IPS DF 19.7 (cell line): Measurements from ENCODE around the gene C1orf174.
A peak's percentile ranks its signal among the peaks of the same experiment; 100 is the strongest.

Experiments used
- DNase-seq: peaks from one replicate; pipeline ENCODE4 v3.0.0-alpha.2; 2013; ENCODE audit warnings: low read depth, low spot score

Gene C1orf174

DNA sequence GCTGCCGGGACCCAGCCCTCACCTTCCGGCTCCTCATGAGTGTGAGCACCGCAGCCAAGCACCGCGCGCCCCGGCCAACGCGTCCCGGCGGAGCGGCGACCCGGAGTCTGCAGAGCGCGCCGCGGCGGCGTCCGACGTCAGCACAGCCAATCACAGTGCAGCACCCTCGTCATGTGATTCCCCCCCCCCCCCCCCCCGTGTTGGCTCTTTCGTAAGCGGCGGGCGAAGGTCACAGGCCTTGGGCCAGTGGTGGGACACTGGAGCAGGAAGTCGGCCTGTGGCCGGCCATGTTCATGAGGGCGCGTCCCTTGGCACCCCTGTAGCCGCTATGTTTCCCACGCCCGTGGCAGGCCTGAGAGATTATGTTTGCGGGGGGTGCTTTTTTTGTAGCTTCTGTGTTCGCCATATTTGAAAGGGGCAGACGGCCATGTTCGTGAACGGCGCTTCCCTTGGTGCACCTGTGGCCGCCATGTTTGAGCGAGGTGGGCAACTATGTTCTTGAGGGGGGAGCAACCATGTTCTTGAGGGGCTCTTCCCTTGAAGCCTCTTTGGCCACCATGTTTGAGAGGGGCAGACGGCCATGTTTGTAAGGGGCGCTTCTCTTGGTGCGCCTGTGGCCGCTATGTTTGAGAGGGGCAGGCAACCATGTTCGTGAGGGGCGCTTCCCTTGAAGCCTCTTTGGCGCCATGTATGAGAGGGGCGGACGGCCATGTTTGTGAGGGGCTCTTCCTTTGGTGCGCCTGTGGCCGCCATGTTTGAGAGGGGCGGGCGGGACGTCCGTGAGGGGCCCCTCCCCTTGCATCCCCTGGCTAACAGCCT is at the start of gene C1orf174:
TSS of gene C1orf174 (minus strand) at position 123 of the 819 bp plus-strand sequence. CDS start at position 37, 86 bp downstream.
- peak; percentile 90 for DNase-seq

DNA sequence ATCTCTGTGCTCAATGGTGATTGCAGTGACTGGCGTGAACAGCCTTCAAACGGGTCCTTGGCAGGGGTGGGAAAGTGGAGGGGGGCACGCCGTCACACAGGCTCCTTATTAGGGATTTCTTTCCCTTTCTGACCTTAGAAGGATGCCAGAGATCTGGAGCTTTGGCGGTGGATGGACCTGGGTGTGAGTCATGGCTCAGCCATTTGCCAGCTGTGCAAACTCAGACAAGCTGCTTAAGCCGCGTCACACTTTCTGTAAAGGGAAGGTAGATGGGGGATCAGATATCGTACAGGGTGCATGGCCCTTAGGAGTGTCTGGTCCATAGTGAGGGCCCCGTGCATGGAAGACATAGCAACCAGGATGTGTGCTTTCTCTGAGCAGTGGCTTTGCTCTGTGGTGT is 48.3 kb upstream of the C1orf174 start:
- no peak for DNase-seq

DNA sequence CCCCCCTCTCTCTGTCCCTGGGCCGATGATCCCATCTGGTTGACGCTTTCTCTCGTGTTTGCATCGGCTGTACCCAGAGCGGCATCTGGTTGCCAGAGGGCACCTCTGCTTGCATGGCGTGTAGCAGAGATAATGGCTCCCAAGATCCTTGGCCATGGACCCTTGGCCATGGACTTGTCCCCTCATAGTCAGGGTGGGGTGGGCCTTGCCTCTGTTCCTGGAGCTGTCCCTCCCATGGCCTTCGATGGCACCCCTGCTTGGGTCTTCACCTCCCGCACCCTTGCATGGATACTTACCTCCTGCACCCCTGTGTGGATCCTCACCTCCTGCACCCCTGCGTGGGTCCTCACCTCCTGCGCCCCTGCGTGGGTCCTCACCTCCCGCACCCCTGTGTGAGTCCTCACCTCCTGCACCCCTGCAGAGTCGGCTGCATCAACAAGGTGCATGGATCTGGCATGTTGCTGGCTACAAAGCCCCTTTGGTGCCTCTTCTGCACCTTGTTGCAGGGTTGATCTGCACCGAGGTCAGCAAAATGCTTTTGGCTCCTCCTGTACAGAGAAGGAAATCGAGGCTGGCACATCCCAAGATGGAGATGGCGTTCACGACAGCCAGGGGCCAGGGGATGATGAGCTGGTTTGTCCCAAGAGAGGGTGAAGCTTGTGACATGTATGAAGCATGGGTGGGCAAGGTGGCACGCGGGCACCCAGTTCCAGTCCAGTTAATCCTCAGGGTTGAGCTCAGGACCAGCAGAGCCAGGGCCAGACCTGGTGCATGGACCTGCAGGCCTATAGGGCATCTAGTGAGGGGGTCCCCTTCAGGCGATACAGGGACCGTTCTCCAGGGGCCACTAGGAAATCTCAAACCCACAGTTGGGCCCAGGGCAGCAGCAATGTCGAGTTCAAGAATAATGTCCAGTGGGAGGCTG is 46.1 kb upstream of the C1orf174 start:
- DNase-seq: no peak

DNA sequence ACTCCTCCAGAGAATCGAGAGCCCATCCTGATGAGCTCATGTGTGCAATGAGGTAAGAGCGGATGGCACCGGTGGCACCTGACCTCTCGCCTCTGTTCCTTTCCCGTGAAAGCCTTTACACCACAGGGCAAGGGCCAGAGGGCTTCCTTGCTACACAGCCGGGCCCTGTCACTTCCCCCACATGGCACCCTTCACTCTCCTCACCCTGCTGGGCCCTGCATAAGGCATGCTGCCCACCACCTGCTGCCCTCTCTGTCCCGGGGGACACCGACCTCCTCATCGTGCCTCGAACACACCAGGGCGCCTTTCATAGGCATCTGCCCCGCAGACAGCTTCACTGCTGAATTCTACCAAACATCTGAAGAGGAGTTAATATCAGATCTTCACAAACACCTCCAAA is 45.1 kb upstream of the C1orf174 start:
- no peak for DNase-seq

DNA sequence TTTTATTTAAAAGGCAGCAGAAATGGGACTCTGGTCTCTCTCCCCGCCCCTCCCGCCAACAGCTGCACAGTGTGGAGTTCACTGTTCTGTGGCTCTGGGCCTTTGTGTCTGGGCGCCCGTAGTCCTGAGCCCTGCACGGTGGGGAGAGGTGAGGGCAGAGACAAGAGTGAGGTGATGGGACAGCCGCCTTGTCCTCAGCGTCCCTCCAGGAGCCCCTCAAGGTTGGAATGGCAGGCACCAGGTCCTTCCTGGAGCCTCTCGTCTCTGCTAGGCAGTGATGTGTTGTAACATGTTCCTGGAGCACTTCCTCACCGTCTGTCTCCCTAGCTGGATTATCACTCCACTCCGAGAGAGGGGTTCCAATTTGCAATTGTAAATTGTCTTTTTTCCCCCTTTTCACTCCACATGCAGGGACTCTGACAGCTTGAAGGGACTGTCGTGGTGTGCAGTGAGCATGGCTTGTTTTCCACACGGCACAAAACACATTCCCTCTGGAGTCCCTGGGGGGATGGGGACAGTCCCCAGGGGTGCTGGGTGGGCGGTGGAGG is 44.6 kb upstream of the C1orf174 start:
- DNase-seq: no peak

DNA sequence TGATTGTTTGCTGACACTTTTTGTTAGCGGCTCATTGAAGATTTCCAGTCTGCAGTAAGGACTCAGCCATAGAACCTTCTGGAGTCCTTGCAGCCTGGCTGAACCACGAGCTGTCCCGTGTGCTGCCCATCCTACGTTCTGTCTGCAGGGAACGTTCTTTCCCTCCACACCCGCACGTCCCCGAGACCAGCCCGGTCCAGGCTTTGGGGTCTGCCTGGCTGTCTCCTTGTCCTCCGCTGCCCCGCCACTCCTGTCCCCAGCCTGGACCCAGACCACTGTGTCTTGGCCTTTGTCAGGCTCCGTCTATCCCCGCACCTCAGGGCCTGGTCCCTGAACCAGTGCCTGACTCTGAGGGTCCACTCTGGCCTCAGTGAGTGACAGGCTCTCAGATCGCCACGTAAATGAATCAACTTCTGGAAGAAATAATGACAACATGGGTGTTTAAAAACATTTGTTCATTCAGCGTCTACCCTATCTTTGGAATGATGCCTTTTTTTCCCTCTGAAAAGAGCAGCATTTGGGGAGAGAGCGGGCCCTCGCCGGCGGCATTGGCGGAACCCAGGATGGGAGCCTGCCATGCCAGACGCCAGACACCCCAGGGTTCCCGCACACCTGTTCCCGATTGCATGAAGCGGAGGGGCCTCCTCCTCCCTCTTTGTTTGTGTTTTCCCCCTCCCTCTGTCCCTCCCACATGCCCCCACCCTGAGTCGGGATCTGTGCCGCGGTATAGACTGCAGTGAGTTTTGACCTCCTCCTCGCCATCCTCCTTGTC is 43.9 kb upstream of the C1orf174 start:
- no peak for DNase-seq

DNA sequence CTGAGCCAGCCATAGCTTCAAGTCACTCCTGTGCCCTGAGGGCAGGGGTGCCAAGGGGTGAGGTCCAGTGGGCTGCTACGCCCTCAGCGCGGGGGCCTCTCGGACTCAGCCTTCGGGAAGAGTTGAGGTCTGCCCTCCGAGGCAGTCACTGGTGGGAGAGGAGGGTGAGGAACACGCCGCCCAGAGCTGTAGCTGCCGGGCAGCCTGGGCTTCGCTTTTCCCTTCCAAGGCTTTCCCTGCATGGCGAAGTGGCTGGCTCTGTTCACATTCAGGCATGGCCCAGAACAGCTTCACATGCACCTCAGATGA is 43.0 kb upstream of the C1orf174 start:
- DNase-seq: no peak

DNA sequence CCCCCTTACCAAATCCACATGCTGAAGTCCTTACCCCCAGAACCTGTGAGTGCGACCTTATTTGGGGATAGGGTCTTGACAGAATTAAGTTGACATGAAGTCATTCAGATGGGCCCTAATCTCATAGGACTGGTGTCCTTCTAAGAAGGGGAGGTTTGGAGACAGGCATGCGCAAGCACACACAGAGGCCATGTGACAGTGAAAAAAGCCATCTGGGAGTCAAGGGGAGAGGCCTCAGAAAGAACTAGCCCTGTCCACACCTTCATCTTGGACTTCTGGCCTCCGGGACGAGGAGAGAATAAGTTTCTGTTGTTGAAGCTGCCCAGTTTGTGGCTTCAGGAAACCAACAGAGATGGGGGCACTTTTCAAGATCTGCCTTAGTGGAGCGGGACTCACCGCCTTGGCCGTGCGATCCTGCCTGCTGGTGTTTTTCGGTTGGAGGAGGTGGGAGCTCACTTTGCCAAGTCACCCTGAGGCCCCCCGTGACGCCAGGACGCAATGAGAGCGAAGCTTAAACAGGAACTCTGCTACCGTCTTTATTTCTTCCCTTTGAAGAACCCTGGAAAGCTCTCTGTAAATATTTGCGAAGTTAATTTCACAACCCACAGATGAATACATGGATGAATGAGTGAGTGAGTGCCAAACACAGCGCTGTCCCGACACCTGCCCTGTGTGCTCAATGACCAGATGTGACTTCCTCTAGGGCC is 42.5 kb upstream of the C1orf174 start:
- no peak for DNase-seq

DNA sequence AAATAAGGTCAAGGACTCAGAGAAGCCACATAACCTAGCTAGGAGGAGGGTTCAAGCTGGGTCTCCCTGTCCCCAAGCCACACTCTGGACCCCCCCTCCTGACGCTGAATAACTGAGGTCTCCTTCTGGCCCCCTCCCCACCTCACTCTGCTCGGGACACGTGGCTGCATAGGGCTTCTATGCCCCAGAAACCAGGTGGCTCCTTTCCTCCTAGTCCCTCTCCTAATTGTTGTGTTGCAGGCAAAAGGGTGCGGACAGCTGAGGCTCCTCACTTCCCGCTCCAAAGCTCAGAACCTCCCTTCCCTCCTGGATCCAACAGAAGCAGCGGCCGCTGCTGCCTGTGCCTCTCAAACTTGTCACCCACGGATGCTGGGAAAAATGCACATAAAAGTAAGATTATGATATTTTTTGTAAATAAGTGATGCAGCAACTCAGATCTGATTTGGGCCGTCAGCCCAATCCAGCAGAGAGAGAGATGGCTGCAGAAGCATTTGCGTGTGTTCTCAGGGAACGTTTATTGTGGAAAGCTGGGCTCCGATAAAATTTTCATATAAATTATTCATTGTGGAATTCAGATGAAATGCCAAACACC is 40.8 kb upstream of the C1orf174 start:
- no peak for DNase-seq

DNA sequence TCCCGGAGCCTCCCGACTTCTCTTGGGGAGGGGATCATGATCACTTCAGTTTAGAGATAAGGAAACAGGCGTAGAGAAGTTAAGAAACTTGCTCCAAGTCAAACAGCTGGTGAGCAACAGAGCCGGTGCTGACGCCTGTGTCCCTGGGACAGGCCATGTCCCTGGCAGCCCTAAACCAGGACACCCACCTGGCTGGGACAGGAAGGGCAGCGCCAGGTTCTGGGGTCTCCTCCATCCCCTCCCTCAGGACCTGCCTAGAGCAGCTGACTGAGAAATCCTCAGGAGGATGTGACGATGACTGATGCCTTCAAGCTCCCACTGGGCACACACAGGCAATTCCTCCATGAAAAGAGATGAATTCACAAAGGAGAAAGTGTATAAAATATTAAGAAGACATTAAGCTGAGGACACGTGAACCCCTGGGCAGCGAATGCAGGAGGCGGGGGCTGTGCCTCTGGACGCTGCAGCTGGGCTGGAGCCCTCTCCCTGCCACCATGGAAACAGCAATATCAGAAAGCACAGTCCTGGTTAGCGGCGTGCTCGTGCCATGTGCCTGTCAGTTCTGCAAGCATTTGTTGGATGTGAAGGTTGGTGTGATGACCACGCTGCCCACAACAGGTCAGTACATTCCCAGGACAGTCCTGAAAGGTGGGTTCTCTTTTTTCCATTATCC is 40.1 kb upstream of the C1orf174 start:
- DNase-seq: no peak

DNA sequence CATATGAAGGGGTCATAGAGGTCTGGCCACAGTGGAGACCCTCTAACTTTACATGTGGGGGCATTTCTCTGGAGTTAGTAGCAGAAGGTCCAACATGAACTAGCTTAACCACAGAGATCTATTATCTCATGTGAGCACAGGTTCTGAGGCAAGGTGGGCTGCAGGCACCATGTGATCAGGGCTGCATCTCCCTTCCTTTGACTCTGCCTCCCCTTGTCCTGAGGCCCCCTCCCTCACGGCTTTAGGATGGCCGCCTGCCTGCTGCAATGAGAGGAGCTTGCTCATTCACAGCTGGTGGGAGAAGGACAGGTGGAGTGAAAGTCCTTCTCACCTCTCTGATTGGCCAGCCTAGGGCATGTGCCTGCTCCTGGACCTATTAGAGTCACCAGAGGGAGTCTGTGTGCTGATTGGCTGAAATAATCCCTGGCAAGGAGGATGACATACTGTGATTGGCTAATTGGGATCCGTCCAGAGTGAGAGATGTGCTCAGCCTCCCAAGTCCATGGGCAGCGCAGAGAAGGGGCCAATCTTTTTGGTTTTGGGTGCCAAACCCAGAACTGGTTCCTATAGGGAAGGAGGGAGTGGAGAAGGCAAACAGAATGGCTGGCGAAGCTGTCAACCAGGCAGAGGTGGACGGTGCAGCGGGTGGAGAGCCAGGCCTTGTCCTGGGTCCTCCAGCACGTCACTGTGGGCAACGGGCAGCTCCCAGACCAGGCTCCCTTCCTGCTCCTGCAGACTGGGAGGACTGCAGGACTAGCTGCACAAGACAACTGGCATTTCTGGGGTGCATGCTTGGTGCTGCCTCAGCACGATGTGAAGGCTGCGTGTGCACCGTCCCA is 39.4 kb upstream of the C1orf174 start:
- no peak for DNase-seq

DNA sequence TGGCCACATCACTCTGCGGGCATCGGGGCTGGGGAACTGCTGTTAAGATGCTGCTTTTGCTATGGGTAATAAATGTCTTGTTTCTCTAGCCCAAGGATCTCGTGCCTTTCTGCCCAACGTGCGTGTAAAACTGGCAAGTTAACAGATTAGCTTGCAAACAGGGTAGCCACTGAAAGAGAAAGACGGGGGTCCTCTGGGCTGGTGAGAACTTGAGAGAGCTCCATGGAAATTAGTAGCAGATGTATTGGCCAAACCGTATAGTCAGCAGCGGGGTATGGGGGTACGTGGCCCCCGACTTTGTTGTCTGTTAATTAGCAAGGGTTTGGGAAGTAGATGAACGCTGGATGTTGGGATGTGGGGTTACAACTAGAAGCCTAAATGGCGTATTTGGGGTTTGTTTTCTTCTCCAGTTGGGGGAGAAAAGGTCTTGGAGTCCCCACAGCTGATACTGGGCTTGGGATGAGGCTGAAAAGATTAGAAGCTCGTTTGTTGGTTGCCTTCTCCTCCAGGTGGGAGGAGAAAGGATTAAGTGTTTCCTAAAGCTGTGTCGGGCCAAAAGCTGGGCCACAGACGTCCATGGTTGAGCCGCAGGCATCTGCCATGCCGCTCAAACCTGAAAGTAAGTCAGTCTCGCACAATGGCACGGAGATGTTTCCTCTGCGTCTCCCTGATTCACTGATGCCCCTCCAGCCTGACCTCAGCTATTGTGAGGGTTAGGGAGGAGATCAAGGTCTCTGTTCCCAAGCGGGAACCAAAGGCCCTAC is 32.3 kb upstream of the C1orf174 start:
- DNase-seq: no peak

DNA sequence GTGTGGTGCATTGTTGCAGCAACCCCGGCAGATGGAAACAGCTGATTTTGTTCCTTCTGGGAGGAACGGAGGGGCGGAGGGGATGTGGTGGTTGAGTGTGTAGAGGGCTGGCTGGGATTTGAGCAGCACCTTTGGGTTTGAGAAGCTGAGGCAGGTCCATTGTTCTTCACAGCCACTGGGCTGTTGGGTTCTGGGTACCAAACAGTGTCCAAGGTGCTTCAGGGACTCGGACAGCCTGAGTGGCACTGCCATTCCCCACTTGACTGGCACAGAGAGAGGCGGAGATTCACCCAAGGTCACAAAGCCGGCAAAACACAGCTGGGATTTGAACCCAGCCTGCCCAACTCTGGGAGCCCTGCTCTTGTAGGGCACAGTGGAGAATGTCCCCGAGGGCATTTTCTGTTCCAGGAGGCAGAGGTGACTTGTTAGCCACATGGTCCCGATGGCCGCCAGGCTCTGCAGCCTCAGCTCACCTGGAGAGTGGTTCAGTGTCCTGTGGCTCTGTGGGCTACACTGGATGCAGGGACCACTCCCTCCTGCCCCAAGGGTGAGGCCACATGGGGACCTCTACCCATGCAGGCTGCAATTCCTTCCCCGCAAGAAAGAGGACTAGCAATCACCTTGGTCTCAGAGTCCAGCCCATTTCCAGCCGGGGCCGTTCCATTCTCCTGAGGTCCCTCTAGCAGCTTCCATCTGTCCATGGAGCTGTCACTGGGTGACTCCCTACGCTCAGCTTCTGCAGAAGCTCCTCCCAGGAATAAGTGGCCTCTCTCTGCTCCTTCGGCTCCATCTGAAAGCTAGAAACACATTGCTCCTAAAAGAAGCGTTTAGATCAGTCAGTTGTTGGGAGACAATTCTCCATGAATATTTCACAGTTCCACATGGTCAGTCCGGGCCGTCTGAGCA is 31.2 kb upstream of the C1orf174 start:
- DNase-seq: no peak

DNA sequence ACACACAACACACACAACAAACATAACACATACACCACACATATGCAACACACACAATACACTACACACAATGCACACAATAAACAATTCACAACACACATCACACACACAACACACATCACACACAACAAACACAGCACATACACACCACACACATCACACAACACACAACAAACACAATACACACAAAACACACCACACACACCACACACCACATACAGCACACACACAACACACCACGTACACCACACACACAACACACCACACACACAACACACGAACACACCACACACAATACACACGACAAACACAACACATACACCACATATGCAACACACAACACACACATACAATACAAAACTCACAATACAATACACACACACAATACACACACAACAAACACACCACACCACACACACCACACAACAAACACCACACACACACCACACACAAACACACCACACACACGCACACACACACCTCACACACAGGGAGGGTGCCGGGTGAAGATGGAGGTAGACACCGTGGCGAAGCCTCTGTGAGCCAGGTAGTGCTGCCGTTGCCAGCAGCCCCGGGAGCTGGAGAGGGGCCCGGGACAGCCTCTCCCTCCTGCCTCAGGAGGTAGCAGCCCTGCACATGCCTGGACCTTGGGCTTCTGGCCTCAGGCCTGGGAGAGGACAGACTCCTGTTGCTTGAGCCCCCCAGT is 30.4 kb upstream of the C1orf174 start:
- DNase-seq: no peak

DNA sequence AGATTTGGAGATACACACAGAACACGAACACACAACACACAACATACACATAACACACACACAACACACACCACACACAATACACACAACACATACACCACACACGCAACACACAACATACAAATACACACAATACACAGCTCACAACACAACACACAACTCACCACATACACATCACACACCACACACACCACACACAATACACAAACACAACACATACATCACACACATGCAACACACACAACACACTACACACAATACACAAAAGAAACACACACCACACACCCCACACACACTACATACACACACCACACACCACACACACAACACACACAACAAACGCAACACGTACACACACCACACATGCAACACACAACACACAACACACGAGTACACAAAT is 29.1 kb upstream of the C1orf174 start:
- DNase-seq: no peak

DNA sequence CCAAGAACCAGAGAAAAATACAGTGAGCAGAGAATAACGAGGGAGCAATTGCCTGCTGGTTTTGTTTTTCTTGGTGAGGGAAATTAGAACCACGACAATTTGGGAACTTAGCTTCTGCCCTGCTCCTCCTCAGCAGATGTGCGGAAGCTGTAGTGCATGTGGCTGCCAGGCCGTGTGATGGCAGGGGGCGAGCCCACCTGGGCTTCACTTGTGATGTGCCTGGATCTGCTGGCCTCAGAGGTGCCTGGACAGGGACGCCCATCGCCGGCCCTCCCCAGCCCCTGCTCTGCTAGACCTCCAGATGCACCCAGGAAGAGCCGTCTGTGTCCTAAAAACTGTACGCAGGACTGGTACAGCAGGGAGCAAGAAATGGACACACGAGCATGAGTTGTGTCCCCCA is 28.5 kb upstream of the C1orf174 start:
- no peak for DNase-seq

DNA sequence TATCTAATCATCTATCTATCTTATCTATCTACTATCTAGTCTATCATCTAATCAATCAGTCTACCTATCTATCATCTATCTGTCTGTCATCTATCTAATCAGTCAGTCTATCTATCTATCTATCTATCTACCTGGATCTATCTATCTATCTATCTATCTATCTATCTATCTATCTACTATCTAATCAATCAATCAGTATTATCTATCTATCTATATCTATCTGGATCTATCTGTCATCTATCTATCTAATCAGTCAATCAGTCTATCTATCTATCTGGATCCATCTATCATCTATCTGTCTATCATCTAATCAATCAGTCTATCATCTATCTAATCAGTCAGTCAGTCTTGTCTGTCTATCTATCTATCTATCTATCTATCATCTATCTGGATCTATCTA is 26.9 kb upstream of the C1orf174 start:
- no peak for DNase-seq
